ENCODE measurements around the gene ZNF580.

DNA sequence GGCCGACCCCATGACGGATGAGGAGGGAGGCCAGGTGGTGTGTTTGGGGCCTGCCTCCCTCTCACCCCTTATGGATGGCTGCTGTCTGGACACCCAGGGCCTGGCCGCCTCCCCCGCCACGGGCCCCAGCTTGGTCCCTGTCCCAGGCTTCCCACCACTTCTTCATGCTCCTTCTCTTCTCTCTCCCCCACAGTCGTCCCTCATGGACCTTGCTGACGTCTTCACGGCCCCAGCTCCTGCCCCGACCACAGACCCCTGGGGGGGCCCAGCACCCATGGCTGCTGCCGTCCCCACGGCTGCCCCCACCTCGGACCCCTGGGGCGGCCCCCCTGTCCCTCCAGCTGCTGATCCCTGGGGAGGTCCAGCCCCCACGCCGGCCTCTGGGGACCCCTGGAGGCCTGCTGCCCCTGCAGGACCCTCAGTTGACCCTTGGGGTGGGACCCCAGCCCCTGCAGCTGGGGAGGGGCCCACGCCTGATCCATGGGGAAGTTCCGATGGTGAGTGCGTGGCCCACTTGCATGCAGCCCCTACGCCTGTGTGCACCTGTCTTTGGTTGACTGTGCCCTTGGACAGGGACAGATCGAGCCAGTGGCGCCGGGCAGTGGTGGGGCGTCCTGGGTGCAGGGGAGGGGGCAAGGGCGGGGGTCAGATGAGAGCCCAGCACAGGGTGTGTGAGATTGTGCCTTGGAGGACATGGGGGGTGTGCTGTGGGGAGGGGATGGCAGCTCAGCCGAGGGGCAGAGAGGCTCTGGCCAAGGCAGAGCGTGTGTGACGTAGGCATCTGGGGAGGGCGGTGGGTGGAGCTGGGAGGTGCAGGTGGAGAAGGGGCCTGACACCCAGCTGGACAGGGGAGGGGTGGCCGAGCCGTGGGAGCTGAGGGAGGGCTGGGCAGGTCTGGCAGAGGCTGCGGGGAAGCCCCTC, 51.0 kb downstream of the ZNF580 start:
- TF ChIP-seq, protein P1, sequence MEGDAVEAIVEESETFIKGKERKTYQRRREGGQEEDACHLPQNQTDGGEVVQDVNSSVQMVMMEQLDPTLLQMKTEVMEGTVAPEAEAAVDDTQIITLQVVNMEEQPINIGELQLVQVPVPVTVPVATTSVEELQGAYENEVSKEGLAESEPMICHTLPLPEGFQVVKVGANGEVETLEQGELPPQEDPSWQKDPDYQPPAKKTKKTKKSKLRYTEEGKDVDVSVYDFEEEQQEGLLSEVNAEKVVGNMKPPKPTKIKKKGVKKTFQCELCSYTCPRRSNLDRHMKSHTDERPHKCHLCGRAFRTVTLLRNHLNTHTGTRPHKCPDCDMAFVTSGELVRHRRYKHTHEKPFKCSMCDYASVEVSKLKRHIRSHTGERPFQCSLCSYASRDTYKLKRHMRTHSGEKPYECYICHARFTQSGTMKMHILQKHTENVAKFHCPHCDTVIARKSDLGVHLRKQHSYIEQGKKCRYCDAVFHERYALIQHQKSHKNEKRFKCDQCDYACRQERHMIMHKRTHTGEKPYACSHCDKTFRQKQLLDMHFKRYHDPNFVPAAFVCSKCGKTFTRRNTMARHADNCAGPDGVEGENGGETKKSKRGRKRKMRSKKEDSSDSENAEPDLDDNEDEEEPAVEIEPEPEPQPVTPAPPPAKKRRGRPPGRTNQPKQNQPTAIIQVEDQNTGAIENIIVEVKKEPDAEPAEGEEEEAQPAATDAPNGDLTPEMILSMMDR (IDR thresholded peaks at IDR 0.05), result no peak
- TF ChIP-seq POLR2AphosphoS5 (IDR thresholded peaks at IDR 0.05) (no peak), POLR2A (IDR thresholded peaks at IDR 0.05) (no peak)

Data from prostate gland (tissue), 2 donors.